Astrocyte (in vitro differentiated cells and primary cell): Measurements from ENCODE around the gene KRTAP1-1. TPM values are rescaled to one million over a fixed set of nuclear protein-coding genes. Genes with fewer than 3 reads are reported as not detected.

Experiments used
- DNase-seq: peaks from one replicate; pipeline ENCODE4 v3.0.0-alpha.2; 2010; ENCODE audit warnings: low read depth
- FAIRE-seq: peaks from 2 replicates; lab custom pipeline; 2011; peaks lifted over from hg19 to GRCh38; lab: Jason Lieb, UNC
- H2AFZ ChIP-seq: 2 replicates; pipeline ENCODE4 v1.6.0; 2012; ENCODE audit warnings: low read depth, low read length, inconsistent platforms
- H3K27ac ChIP-seq: 2 replicates; pipeline ENCODE4 v1.5.1; 2011; ENCODE audit warnings: low read depth, low read length, inconsistent platforms
- H3K27me3 ChIP-seq: 2 replicates; pipeline ENCODE4 v1.6.0; 2011; ENCODE audit warnings: low read length, inconsistent platforms; ENCODE audit not compliant: insufficient read depth
- H3K36me3 ChIP-seq: 2 replicates; pipeline ENCODE4 v1.5.1; 2011; ENCODE audit warnings: low read length, inconsistent platforms; ENCODE audit not compliant: insufficient read depth
- H3K4me1 ChIP-seq: 2 replicates; pipeline ENCODE4 v1.5.1; 2011; ENCODE audit warnings: low read length, inconsistent platforms; ENCODE audit not compliant: insufficient read depth
- H3K4me2 ChIP-seq: 2 replicates; pipeline ENCODE4 v1.6.0; 2012; ENCODE audit warnings: low read length, inconsistent platforms
- H3K4me3 ChIP-seq: 2 replicates; pipeline ENCODE4 v1.5.1; 2011; ENCODE audit warnings: low read depth, mild to moderate bottlenecking, low read length, inconsistent platforms; ENCODE audit not compliant: insufficient read depth
- H3K79me2 ChIP-seq: 2 replicates; pipeline ENCODE4 v1.6.0; 2012; ENCODE audit warnings: mild to moderate bottlenecking, low read length, inconsistent platforms; ENCODE audit not compliant: insufficient read depth
- H3K9ac ChIP-seq: 2 replicates; pipeline ENCODE4 v1.6.0; 2012; ENCODE audit warnings: mild to moderate bottlenecking, low read length, inconsistent platforms
- H3K9me3 ChIP-seq: 2 replicates; pipeline ENCODE4 v1.5.1; 2012; ENCODE audit warnings: low read depth, mild to moderate bottlenecking, low read length, inconsistent platforms; ENCODE audit not compliant: insufficient read depth
- H4K20me1 ChIP-seq: 2 replicates; pipeline ENCODE4 v1.6.0; 2012; ENCODE audit warnings: low read length, inconsistent platforms; ENCODE audit not compliant: insufficient read depth
- H3K27ac Mint-ChIP-seq: one replicate; pipeline ENCODE4 v1.8.0; 2021; ENCODE audit warnings: mild to moderate bottlenecking, mixed read lengths; ENCODE audit not compliant: unreplicated experiment
- H3K27me3 Mint-ChIP-seq: one replicate; pipeline ENCODE4 v1.8.0; 2021; ENCODE audit warnings: low read depth, mixed read lengths; ENCODE audit not compliant: unreplicated experiment
- H3K36me3 Mint-ChIP-seq: one replicate; pipeline ENCODE4 v1.8.0; 2021; ENCODE audit warnings: low read depth, mixed read lengths; ENCODE audit not compliant: unreplicated experiment
- H3K4me1 Mint-ChIP-seq: one replicate; pipeline ENCODE4 v1.8.0; 2021; ENCODE audit warnings: low read depth, mixed read lengths; ENCODE audit not compliant: unreplicated experiment
- H3K4me3 Mint-ChIP-seq: one replicate; pipeline ENCODE4 v1.8.0; 2021; ENCODE audit warnings: mild to moderate bottlenecking, moderate library complexity, mixed read lengths; ENCODE audit not compliant: unreplicated experiment
- H3K9me3 Mint-ChIP-seq: one replicate; pipeline ENCODE4 v1.8.0; 2021; ENCODE audit warnings: mild to moderate bottlenecking, mixed read lengths; ENCODE audit not compliant: unreplicated experiment
- CTCF ChIP-seq: IDR thresholded peaks from 2 replicates; pipeline ENCODE4 v1.5.1; 2011; ENCODE audit warnings: low read depth, mild to moderate bottlenecking, inconsistent platforms, low read length, moderate library complexity; ENCODE audit not compliant: insufficient read depth
- EZH2 ChIP-seq: IDR thresholded peaks from 2 replicates; pipeline ENCODE4 v1.6.1; 2012; ENCODE audit warnings: mild to moderate bottlenecking, low read length, inconsistent platforms; ENCODE audit not compliant: insufficient read depth
- total RNA-seq: library from RNA; stranded (reverse); gene quantifications from 2 replicates; pipeline ENCODE4 v1.2.1, GENCODE V29; 2021

KRTAP1-1 gene
- total RNA-seq, 1 donor from 2014 or later: not detected

- Histone ChIP-seq H3K79me2 (no peaks in the 10 kb centered on the region), H4K20me1 (no peaks in the 10 kb centered on the region), H3K9me3 (no peaks in the 10 kb centered on the region), H3K4me3 (no peak within 1 kb of the TSS), H3K4me2 (no peak within 1 kb of the TSS), H3K36me3 (no peaks in the 10 kb centered on the region), H2AFZ (no peak within 1 kb of the TSS), H3K9ac (no peak within 1 kb of the TSS), H3K4me1 (no peaks in the 10 kb centered on the region), H3K27ac (no peak within 1 kb of the TSS), H3K27me3 (no peaks in the 10 kb centered on the region)
- no peak within 1 kb of the TSS for H3K4me3 Mint-ChIP-seq
- no peaks in the 10 kb centered on the region for H3K9me3 Mint-ChIP-seq
- no peaks in the 10 kb centered on the region for H3K27me3 Mint-ChIP-seq
- DNase-seq: no peak
- no peaks in the 10 kb centered on the region for H3K36me3 Mint-ChIP-seq
- no peak within 1 kb of the TSS for H3K27ac Mint-ChIP-seq
- TF ChIP-seq CTCF: no peak
- no peak for TF ChIP-seq EZH2
- peaks cover 7% of the 10 kb centered on the region for H3K4me1 Mint-ChIP-seq
- no peak for FAIRE-seq
These were observed 47.4 kb downstream of the KRTAP1-1 start, which contains the start of gene KRTAP3-3 for GRCh38 chr17:40993839-40994238. KRTAP3-3 (minus strand) TSS chr17:40994164; CDS start chr17:40994097, 67 bp downstream.

GRCh38 chr17:40993084-40993483 lies 48.2 kb downstream of the KRTAP1-1 start:
- Histone ChIP-seq H3K9me3 (no peaks in the 10 kb centered on the region), H4K20me1 (no peaks in the 10 kb centered on the region), H3K4me1 (no peaks in the 10 kb centered on the region), H3K9ac (no peak overlapping the region), H3K4me3 (no peak overlapping the region), H3K4me2 (no peak overlapping the region), H3K27ac (no peak overlapping the region), H3K79me2 (no peaks in the 10 kb centered on the region), H3K36me3 (no peaks in the 10 kb centered on the region), H2AFZ (no peak overlapping the region), H3K27me3 (no peaks in the 10 kb centered on the region)
- no peaks in the 10 kb centered on the region for H3K9me3 Mint-ChIP-seq
- no peak overlapping the region for H3K4me3 Mint-ChIP-seq
- no peak for TF ChIP-seq EZH2
- no peaks in the 10 kb centered on the region for H3K27me3 Mint-ChIP-seq
- peaks cover 7% of the 10 kb centered on the region for H3K4me1 Mint-ChIP-seq
- no peak for FAIRE-seq
- H3K36me3 Mint-ChIP-seq: no peaks in the 10 kb centered on the region
- no peak for DNase-seq
- H3K27ac Mint-ChIP-seq: no peak overlapping the region

- Histone ChIP-seq H3K27ac (no peak overlapping the region), H3K36me3 (no peaks in the 10 kb centered on the region), H3K79me2 (no peaks in the 10 kb centered on the region), H3K9ac (no peak overlapping the region), H4K20me1 (no peaks in the 10 kb centered on the region), H3K4me3 (no peak overlapping the region), H3K27me3 (no peaks in the 10 kb centered on the region), H3K4me1 (no peaks in the 10 kb centered on the region), H3K9me3 (no peaks in the 10 kb centered on the region), H3K4me2 (no peak overlapping the region), H2AFZ (no peak overlapping the region)
- FAIRE-seq: no peak
- no peaks in the 10 kb centered on the region for H3K36me3 Mint-ChIP-seq
- no peak for DNase-seq
- TF ChIP-seq EZH2 (no peak), CTCF (no peak)
- H3K4me1 Mint-ChIP-seq: peaks cover 7% of the 10 kb centered on the region
- no peaks in the 10 kb centered on the region for H3K9me3 Mint-ChIP-seq
- H3K27ac Mint-ChIP-seq: no peak overlapping the region
- no peak overlapping the region for H3K4me3 Mint-ChIP-seq
- no peaks in the 10 kb centered on the region for H3K27me3 Mint-ChIP-seq
These were observed 48.6 kb downstream of the KRTAP1-1 start for GRCh38 chr17:40992666-40993065.

Other genes starting within 250 kb of the KRTAP1-1 start
- not detected in 2 replicates for gene KRT28, start 241.5 kb downstream of the KRTAP1-1 start, total RNA-seq
- gene KRT10, start 218.8 kb downstream of the KRTAP1-1 start, total RNA-seq: 49.7 and 50.6 TPM in 2 replicates
- gene KRT12, start 174.2 kb downstream of the KRTAP1-1 start, total RNA-seq: not detected in 2 replicates
- gene KRT20, start 156.2 kb downstream of the KRTAP1-1 start, total RNA-seq: not detected in 2 replicates
- gene KRT23, start 103.8 kb downstream of the KRTAP1-1 start, total RNA-seq: not detected in 2 replicates
- not detected in 2 replicates for gene KRT39, start 74.5 kb downstream of the KRTAP1-1 start, total RNA-seq
- gene KRT40, start 57.1 kb downstream of the KRTAP1-1 start, total RNA-seq: not detected in 2 replicates
- not detected in 2 replicates for gene KRTAP3-3, start 47.3 kb downstream of the KRTAP1-1 start, total RNA-seq
- gene KRTAP3-2, start 41.5 kb downstream of the KRTAP1-1 start, total RNA-seq: not detected in 2 replicates
- not detected in 2 replicates for gene KRTAP3-1, start 32.3 kb downstream of the KRTAP1-1 start, total RNA-seq
- gene KRTAP1-5, start 14.2 kb downstream of the KRTAP1-1 start, total RNA-seq: not detected in 2 replicates
- not detected in 2 replicates for gene KRTAP1-4, start 11.3 kb downstream of the KRTAP1-1 start, total RNA-seq
- not detected in 2 replicates for gene KRTAP1-3, start 6.6 kb downstream of the KRTAP1-1 start, total RNA-seq
- not detected in 2 replicates for gene KRTAP2-1, start 5.9 kb upstream of the KRTAP1-1 start, total RNA-seq
- not detected in 2 replicates for gene KRTAP2-2, start 13.8 kb upstream of the KRTAP1-1 start, total RNA-seq
- 3.8 and 7.1 TPM in 2 replicates for gene KRTAP2-3, start 18.7 kb upstream of the KRTAP1-1 start, total RNA-seq
- not detected in 2 replicates for gene KRTAP2-4, start 24.4 kb upstream of the KRTAP1-1 start, total RNA-seq
- gene KRTAP4-7, start 42.7 kb upstream of the KRTAP1-1 start, total RNA-seq: not detected in 2 replicates
- gene KRTAP4-8, start 56.7 kb upstream of the KRTAP1-1 start, total RNA-seq: not detected in 2 replicates
- not detected in 2 replicates for gene KRTAP4-16, start 60.8 kb upstream of the KRTAP1-1 start, total RNA-seq
- gene KRTAP4-9, start 63.9 kb upstream of the KRTAP1-1 start, total RNA-seq: not detected in 2 replicates
- gene KRTAP4-11, start 76.9 kb upstream of the KRTAP1-1 start, total RNA-seq: not detected in 2 replicates
- not detected in 2 replicates for gene KRTAP4-12, start 82.7 kb upstream of the KRTAP1-1 start, total RNA-seq
- not detected in 2 replicates for gene KRTAP4-6, start 99.1 kb upstream of the KRTAP1-1 start, total RNA-seq
- not detected in 2 replicates for gene KRTAP4-5, start 108.4 kb upstream of the KRTAP1-1 start, total RNA-seq
- not detected in 2 replicates for gene KRTAP4-4, start 119.3 kb upstream of the KRTAP1-1 start, total RNA-seq
- gene KRTAP4-3, start 126.8 kb upstream of the KRTAP1-1 start, total RNA-seq: not detected in 2 replicates
- not detected in 2 replicates for gene KRTAP4-2, start 136.8 kb upstream of the KRTAP1-1 start, total RNA-seq
- not detected in 2 replicates for gene KRTAP4-1, start 143.5 kb upstream of the KRTAP1-1 start, total RNA-seq
- gene KRTAP9-1, start 148.4 kb upstream of the KRTAP1-1 start, total RNA-seq: not detected in 2 replicates
- not detected in 2 replicates for gene KRTAP9-2, start 185.2 kb upstream of the KRTAP1-1 start, total RNA-seq
- not detected in 2 replicates for gene KRTAP9-3, start 191.0 kb upstream of the KRTAP1-1 start, total RNA-seq
- gene KRTAP9-8, start 196.5 kb upstream of the KRTAP1-1 start, total RNA-seq: not detected in 2 replicates
- not detected in 2 replicates for gene KRTAP9-4, start 208.2 kb upstream of the KRTAP1-1 start, total RNA-seq
- gene KRTAP9-9, start 213.9 kb upstream of the KRTAP1-1 start, total RNA-seq: not detected in 2 replicates
- gene KRTAP9-6, start 223.9 kb upstream of the KRTAP1-1 start, total RNA-seq: not detected in 2 replicates
- not detected in 2 replicates for gene KRTAP9-7, start 234.2 kb upstream of the KRTAP1-1 start, total RNA-seq